Right lobe of liver (tissue), 6 donors: Measurements from ENCODE around the gene ZSCAN18. TPM values are rescaled to one million over a fixed set of nuclear protein-coding genes. Genes with fewer than 3 reads are reported as not detected.

Experiments used
- ATAC-seq, 4 donors: fragments of 200-7000 bp; cut with Tn5 transposase; one replicate each; pipeline ENCODE4 v1.9.1; 2020; ENCODE audit warnings: mild to moderate bottlenecking in 4 of 4, moderate library complexity in 4 of 4
- DNase-seq, 3 donors: peaks; one replicate each; pipeline ENCODE4 v3.0.0-alpha.2; 2020
- H3K27ac ChIP-seq, 3 donors: fragments of 200-600 bp; one replicate each; pipeline ENCODE4 v1.8.0; 2022
- H3K27me3 ChIP-seq, 2 donors: fragments of 200-600 bp; one replicate each; pipeline ENCODE4 v1.8.0; 2022
- H3K36me3 ChIP-seq, 4 donors: fragments of 200-600 bp; sonication (generic) in 1 of 4; one replicate each; pipeline versions ENCODE4 v1.5.1 to v1.8.0; 2017 to 2022; ENCODE audit warnings: control low read depth in 1 of 4
- H3K4me1 ChIP-seq, 4 donors: fragments of 200-600 bp; sonication (generic) in 1 of 4; one replicate each; pipeline versions ENCODE4 v1.5.1 to v1.8.0; 2017 to 2022; ENCODE audit warnings: control low read depth in 1 of 4
- H3K4me3 ChIP-seq, 3 donors: fragments of 200-600 bp; one replicate each; pipeline ENCODE4 v1.8.0; 2022
- H3K9me3 ChIP-seq, 4 donors: fragments of 200-600 bp; sonication (generic) in 1 of 4; one replicate each; pipeline versions ENCODE4 v1.5.1 to v1.8.0; 2017 to 2022; ENCODE audit warnings: control low read depth in 1 of 4
- CTCF ChIP-seq, 4 donors: fragments of 200-600 bp in 3 of 4; fragments of 450-650 bp in 1 of 4; IDR thresholded peaks; one replicate each; pipeline versions ENCODE4 v1.5.1 to v1.8.0; 2016 to 2022; ENCODE audit warnings: antibody characterized with exemption in 4 of 4, mild to moderate bottlenecking in 2 of 4
- POLR2A ChIP-seq: fragments of 450-650 bp; IDR thresholded peaks from one replicate; pipeline ENCODE4 v1.6.1; 2017; ENCODE audit warnings: antibody characterized with exemption, mild to moderate bottlenecking
- WGBS: methylation state at CpG from one replicate; pipeline ENCODE4 v1.1.6; 2018; ENCODE audit warnings: low coverage, low lambda C conversion rate; ENCODE audit not compliant: insufficient coverage; ENCODE audit errors: missing lambda C conversion rate; 5-methylcytosine and 5-hydroxymethylcytosine counted together
- intact Hi-C, 2 donors: fragments of 100-400 bp; cut with DNase I; formaldehyde crosslinking; loops; one replicate each; pipeline versions ENCODE4 v1.11.2 to v1.14.1; 2022
- total RNA-seq, 6 experiments: library from RNA; depleted of rRNA in 2 of 6; stranded (reverse); fragments of >200 nt in 2 of 6; fragmentation: NEBNext Ultra II Directional in 3 of 6; extraction: Animal tissue kit (Norgen Biotek cat#: 25700) in 3 of 6; gene quantifications; one replicate each; pipeline versions ENCODE4 v1.1.0 to v1.2.4, GENCODE V29; 2016 to 2023
- donor health status: DM: no; HTN: yes; CAD: no.
- donor health status: DM: no; HTN: no; CAD: no.
- donor health status: DM: no; HTN: no; CAD: no.
- donor health status: DM: no; HTN: yes; CAD: no.
- donor health status: DM: no; HTN: yes; CAD: no.

ZSCAN18 gene
- total RNA-seq, 6 experiments from 2014 or later = 6.3 to 17.1 (median 10.7) TPM

DNA sequence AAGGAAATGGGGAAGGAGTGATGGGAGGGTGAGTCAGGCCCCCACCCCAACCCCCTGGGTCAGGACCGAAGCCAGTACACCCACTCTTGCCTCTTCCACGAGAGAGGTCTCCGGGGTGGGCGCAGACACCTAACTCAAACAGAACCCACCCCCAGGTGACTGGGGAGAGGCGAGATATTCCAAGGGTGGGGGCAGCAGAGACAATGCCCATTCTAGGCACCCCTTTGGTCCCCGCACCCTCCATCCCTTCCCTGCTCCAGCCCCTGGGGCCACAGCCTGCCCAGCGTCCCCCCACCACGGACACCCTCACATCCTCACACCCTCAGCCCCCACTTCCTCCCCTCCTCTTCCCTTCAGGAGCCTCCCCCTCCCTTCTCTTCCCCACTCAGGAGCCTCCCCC is 682 bp downstream of the ZSCAN18 start:
- Histone ChIP-seq H3K4me1 (no peaks in the 10 kb centered on the region), H3K4me3 (peak overlapping the region; percentile 80 to 96 (median 92)), H3K36me3 (no peaks in the 10 kb centered on the region), H3K27me3 (no peaks in the 10 kb centered on the region), H3K9me3 (peaks cover 0 to 3% (median 0%) of the 10 kb centered on the region in 4 donors), H3K27ac (no peak overlapping the region)
- DNase-seq (no peak), ATAC-seq (no peak)
- 50% methylated on average over 6 of the region's 8 CpGs for WGBS
- TF ChIP-seq POLR2A (no peak), CTCF (IDR thresholded peaks at IDR 0.05) (no peak)
- intact Hi-C loops = no loop called here

DNA sequence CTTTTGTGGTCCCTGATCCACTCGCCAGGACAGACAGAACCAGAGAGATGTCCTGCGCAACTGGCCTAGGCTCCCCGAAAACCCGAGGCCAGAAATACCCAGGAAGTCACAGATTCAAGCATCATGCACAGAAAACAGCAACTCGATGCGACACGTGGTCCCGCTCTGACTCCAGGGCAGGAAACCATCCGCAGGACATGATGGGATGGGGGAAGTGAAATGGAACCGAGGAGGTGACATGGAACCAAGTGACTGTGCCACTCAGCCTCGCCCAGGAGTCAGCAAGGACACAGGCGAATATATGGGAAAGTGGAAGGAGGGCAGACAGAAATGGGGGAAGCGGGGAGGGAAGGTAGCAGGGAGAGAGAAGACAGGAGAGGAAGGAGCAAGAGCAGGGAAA is 1.1 kb downstream of the ZSCAN18 start:
- no peak for DNase-seq

GRCh38 chr19:58095328-58095727 is 2.7 kb downstream of the ZSCAN18 start:
- no peak overlapping the region for H3K27ac ChIP-seq
- no peak for ATAC-seq
- H3K27me3 ChIP-seq = no peaks in the 10 kb centered on the region
- intact Hi-C loops = no loop called here
- TF ChIP-seq POLR2A (no peak), CTCF (IDR thresholded peaks at IDR 0.05) (no peak)
- DNase-seq = no peak
- peaks cover 0 to 3% (median 0%) of the 10 kb centered on the region in 4 donors for H3K9me3 ChIP-seq
- H3K4me3 ChIP-seq = no peak overlapping the region
- no peaks in the 10 kb centered on the region for H3K36me3 ChIP-seq
- no peaks in the 10 kb centered on the region for H3K4me1 ChIP-seq
- WGBS = no CpG with 5 or more reads among the region's 10 CpGs

More for the DNA sequence above, 1.1 kb downstream of the ZSCAN18 start:
- Histone ChIP-seq H3K4me1 (no peaks in the 10 kb centered on the region), H3K36me3 (no peaks in the 10 kb centered on the region), H3K4me3 (no peak overlapping the region), H3K9me3 (peaks cover 0 to 3% (median 0%) of the 10 kb centered on the region in 4 donors), H3K27me3 (no peaks in the 10 kb centered on the region), H3K27ac (no peak overlapping the region)
- no peak for ATAC-seq
- TF ChIP-seq CTCF (IDR thresholded peaks at IDR 0.05) = no peak
- no peak for TF ChIP-seq POLR2A
- WGBS = 74% methylated on average over 10 of the region's 13 CpGs
- intact Hi-C loops = no loop called here

GRCh38 chr19:58093071-58093470 is 5.0 kb downstream of the ZSCAN18 start:
- H3K36me3 ChIP-seq = no peaks in the 10 kb centered on the region
- H3K9me3 ChIP-seq = peaks cover 0 to 3% (median 0%) of the 10 kb centered on the region in 4 donors
- ATAC-seq (no peak), DNase-seq (no peak)
- H3K27me3 ChIP-seq = no peaks in the 10 kb centered on the region
- no peak overlapping the region for H3K4me3 ChIP-seq
- H3K4me1 ChIP-seq = no peaks in the 10 kb centered on the region
- intact Hi-C loops = no loop called here
- TF ChIP-seq CTCF (IDR thresholded peaks at IDR 0.05) (no peak), POLR2A (no peak)
- H3K27ac ChIP-seq = no peak overlapping the region
- 100% methylated on average over 5 of the region's 7 CpGs for WGBS
